WTC11 (cell line): ENCODE results near the gene NFXL1. TPM values are rescaled to one million over a fixed set of nuclear protein-coding genes. Genes with fewer than 3 reads are reported as not detected.

Experiments
- ATAC-seq: fragments of 200-7000 bp; cut with Tn5 transposase; 2 replicates; pipeline ENCODE4 v1.10.0; 2021; ENCODE audit warnings: mild to moderate bottlenecking, moderate library complexity
- CTCF ChIA-PET: fragments of 300-600 bp; sonication (Branson Sonifier 250); formaldehyde crosslinking; loops from one replicate; lab custom pipeline; 2021; ENCODE audit warnings: antibody characterized with exemption; lab: Charles Lee
- POLR2A ChIA-PET: fragments of 350-600 bp; sonication (Branson Sonifier 250); formaldehyde crosslinking; loops from one replicate; lab custom pipeline; 2021; ENCODE audit warnings: antibody characterized with exemption; lab: Charles Lee
- DNase-seq: peaks from one replicate; pipeline ENCODE4 v3.0.0; 2021; ENCODE audit warnings: low spot score
- H3K27ac Mint-ChIP-seq: 2 replicates; pipeline ENCODE4 v1.8.0; 2021; ENCODE audit warnings: mixed read lengths
- H3K27me3 Mint-ChIP-seq: 2 replicates; pipeline ENCODE4 v1.8.0; 2021; ENCODE audit warnings: low read depth, mild to moderate bottlenecking, moderate library complexity, mixed read lengths
- H3K36me3 Mint-ChIP-seq: 2 replicates; pipeline ENCODE4 v1.8.0; 2021; ENCODE audit warnings: mixed read lengths
- H3K4me1 Mint-ChIP-seq: 2 replicates; pipeline ENCODE4 v1.8.0; 2022; ENCODE audit warnings: mixed read lengths
- H3K4me3 Mint-ChIP-seq: 2 replicates; pipeline ENCODE4 v1.8.0; 2021; ENCODE audit warnings: mild to moderate bottlenecking, moderate library complexity, mixed read lengths
- H3K9me3 Mint-ChIP-seq: 2 replicates; pipeline ENCODE4 v1.8.0; 2021; ENCODE audit warnings: mixed read lengths
- EMX1 ChIP-seq: fragments of 250-450 bp; sonication (Bioruptor Pico); IDR thresholded peaks from 2 replicates; pipeline ENCODE4 v1.8.0; 2021; ENCODE audit warnings: mild to moderate bottlenecking
- FOXK1 ChIP-seq: sonication (generic); formaldehyde crosslinking; IDR thresholded peaks from 2 replicates; pipeline ENCODE4 v1.8.0; 2022; ENCODE audit warnings: mild to moderate bottlenecking, moderate library complexity, missing genetic modification reagents
- JAZF1 ChIP-seq: fragments of 250-450 bp; sonication (Bioruptor Pico); IDR thresholded peaks from 2 replicates; pipeline ENCODE4 v1.9.0; 2021; ENCODE audit warnings: moderate library complexity, mild to moderate bottlenecking, inconsistent platforms
- NFYB ChIP-seq: sonication (generic); formaldehyde crosslinking; conservative IDR thresholded peaks from 2 replicates; pipeline ENCODE4 v1.8.0; 2022; ENCODE audit warnings: low read depth, missing genetic modification reagents
- NR2C2 ChIP-seq: sonication (generic); formaldehyde crosslinking; IDR thresholded peaks from 2 replicates; pipeline ENCODE4 v1.8.0; 2022; ENCODE audit warnings: mild to moderate bottlenecking, missing genetic modification reagents
- NR3C1 ChIP-seq: sonication (generic); formaldehyde crosslinking; conservative IDR thresholded peaks from 2 replicates; pipeline ENCODE4 v1.8.1; 2023; ENCODE audit warnings: low read depth, mild to moderate bottlenecking, missing genetic modification reagents
- SMAD3 ChIP-seq: sonication (generic); formaldehyde crosslinking; IDR thresholded peaks from 2 replicates; pipeline ENCODE4 v1.8.0; 2022; ENCODE audit warnings: missing genetic modification reagents, mild to moderate bottlenecking, borderline replicate concordance
- SP1 ChIP-seq: sonication (generic); formaldehyde crosslinking; conservative IDR thresholded peaks from 2 replicates; pipeline ENCODE4 v1.8.1; 2022; ENCODE audit warnings: missing genetic modification reagents
- TP53 ChIP-seq: sonication (generic); formaldehyde crosslinking; IDR thresholded peaks from 2 replicates; pipeline ENCODE4 v1.8.1; 2023; ENCODE audit warnings: mild to moderate bottlenecking, missing genetic modification reagents
- ZNF121 ChIP-seq: sonication (generic); formaldehyde crosslinking; IDR thresholded peaks from 2 replicates; pipeline ENCODE4 v1.8.0; 2023; ENCODE audit warnings: missing genetic modification reagents
- ZNF263 ChIP-seq: sonication (generic); formaldehyde crosslinking; IDR thresholded peaks from 2 replicates; pipeline ENCODE4 v1.8.1; 2022; ENCODE audit warnings: low read depth, mild to moderate bottlenecking, moderate library complexity, missing genetic modification reagents
- ZNF317 ChIP-seq: sonication (generic); formaldehyde crosslinking; IDR thresholded peaks from 2 replicates; pipeline ENCODE4 v1.8.1; 2023; ENCODE audit warnings: low read depth, mild to moderate bottlenecking, moderate library complexity, missing genetic modification reagents, borderline replicate concordance
- ZNF396 ChIP-seq: fragments of 250-450 bp; sonication (Bioruptor Pico); IDR thresholded peaks from 2 replicates; pipeline ENCODE4 v1.8.0; 2021; ENCODE audit warnings: mild to moderate bottlenecking, moderate library complexity, borderline replicate concordance
- total RNA-seq: library from RNA; stranded (reverse); gene quantifications from 3 replicates; pipeline ENCODE4 v1.2.3, GENCODE V29; 2021
- TF ChIP-seq, protein P1 (sequence below): fragments of 250-450 bp; sonication (Bioruptor Pico); IDR thresholded peaks from 2 replicates; pipeline ENCODE4 v1.9.0; 2021; ENCODE audit warnings: mild to moderate bottlenecking, borderline replicate concordance
- TF ChIP-seq, protein P2 (sequence below): sonication (generic); formaldehyde crosslinking; IDR thresholded peaks from 2 replicates; pipeline ENCODE4 v1.8.1; 2023; ENCODE audit warnings: mild to moderate bottlenecking, moderate library complexity, missing genetic modification reagents
- TF ChIP-seq, protein P3 (sequence below): sonication (generic); formaldehyde crosslinking; IDR thresholded peaks from 2 replicates; pipeline ENCODE4 v1.8.1; 2022; ENCODE audit warnings: low read depth, missing genetic modification reagents, borderline replicate concordance
- TF ChIP-seq, protein P4 (sequence below): sonication (generic); formaldehyde crosslinking; IDR thresholded peaks from 2 replicates; pipeline ENCODE4 v1.8.0; 2022; ENCODE audit warnings: mild to moderate bottlenecking, missing genetic modification reagents
- TF ChIP-seq, protein P5 (sequence below): sonication (generic); formaldehyde crosslinking; IDR thresholded peaks from 2 replicates; pipeline ENCODE4 v1.8.0; 2022; ENCODE audit warnings: mild to moderate bottlenecking, missing genetic modification reagents
- TF ChIP-seq, protein P6 (sequence below): sonication (generic); formaldehyde crosslinking; IDR thresholded peaks from 2 replicates; pipeline ENCODE4 v1.8.0; 2023; ENCODE audit warnings: mild to moderate bottlenecking, missing genetic modification reagents

NFXL1 gene
- total RNA-seq, 1 experiment from 2014 or later, result 30.2 TPM

DNA sequence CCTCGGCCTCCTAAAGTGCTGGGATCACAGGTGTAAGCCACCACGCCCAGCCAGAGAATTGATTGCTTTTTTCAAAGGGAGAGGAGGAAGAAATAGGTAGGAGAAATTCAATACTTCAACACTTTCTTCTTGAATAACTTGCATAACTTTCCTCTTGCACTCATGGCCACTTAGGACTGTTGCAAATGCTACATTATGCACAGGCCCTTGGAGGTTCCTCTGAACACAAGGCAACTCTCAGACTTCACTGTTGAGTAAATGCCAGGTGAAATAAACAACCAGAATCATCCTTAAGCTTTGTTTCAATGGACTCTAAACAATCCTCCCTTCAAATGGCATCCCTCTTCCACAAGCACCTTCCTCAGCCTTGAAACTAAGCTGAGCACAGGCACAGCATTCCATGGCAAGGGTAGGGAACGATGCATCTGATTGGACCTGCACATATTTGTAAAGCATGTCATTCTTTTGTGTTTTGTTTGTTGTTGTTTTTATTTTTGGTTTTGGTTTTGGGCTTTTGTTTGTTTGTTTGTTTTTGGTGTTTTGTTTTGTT is 104.7 kb downstream of the NFXL1 start:
- H3K27me3 Mint-ChIP-seq, result no peaks in the 10 kb centered on the region
- no peaks in the 10 kb centered on the region for H3K36me3 Mint-ChIP-seq
- ATAC-seq (no peak), DNase-seq (no peak)
- H3K9me3 Mint-ChIP-seq, result no peaks in the 10 kb centered on the region
- POLR2A ChIA-PET, result no interaction called here
- TF ChIP-seq JAZF1, result no peak
- TF ChIP-seq NR2C2 (CRISPR knock-in tag), result no peak
- no peak for TF ChIP-seq ZNF396
- TF ChIP-seq, protein P1, sequence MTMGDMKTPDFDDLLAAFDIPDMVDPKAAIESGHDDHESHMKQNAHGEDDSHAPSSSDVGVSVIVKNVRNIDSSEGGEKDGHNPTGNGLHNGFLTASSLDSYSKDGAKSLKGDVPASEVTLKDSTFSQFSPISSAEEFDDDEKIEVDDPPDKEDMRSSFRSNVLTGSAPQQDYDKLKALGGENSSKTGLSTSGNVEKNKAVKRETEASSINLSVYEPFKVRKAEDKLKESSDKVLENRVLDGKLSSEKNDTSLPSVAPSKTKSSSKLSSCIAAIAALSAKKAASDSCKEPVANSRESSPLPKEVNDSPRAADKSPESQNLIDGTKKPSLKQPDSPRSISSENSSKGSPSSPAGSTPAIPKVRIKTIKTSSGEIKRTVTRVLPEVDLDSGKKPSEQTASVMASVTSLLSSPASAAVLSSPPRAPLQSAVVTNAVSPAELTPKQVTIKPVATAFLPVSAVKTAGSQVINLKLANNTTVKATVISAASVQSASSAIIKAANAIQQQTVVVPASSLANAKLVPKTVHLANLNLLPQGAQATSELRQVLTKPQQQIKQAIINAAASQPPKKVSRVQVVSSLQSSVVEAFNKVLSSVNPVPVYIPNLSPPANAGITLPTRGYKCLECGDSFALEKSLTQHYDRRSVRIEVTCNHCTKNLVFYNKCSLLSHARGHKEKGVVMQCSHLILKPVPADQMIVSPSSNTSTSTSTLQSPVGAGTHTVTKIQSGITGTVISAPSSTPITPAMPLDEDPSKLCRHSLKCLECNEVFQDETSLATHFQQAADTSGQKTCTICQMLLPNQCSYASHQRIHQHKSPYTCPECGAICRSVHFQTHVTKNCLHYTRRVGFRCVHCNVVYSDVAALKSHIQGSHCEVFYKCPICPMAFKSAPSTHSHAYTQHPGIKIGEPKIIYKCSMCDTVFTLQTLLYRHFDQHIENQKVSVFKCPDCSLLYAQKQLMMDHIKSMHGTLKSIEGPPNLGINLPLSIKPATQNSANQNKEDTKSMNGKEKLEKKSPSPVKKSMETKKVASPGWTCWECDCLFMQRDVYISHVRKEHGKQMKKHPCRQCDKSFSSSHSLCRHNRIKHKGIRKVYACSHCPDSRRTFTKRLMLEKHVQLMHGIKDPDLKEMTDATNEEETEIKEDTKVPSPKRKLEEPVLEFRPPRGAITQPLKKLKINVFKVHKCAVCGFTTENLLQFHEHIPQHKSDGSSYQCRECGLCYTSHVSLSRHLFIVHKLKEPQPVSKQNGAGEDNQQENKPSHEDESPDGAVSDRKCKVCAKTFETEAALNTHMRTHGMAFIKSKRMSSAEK (CRISPR knock-in tag), result no peak
- no peak for TF ChIP-seq FOXK1 (CRISPR knock-in tag)
- TF ChIP-seq NR3C1 (CRISPR knock-in tag), result no peak
- no peak for TF ChIP-seq ZNF263 (CRISPR knock-in tag)
- no peaks in the 10 kb centered on the region for H3K4me1 Mint-ChIP-seq
- no peak overlapping the region for H3K4me3 Mint-ChIP-seq
- CTCF ChIA-PET, result interaction anchor here (1.0 kb wide), 1 partner anchor 27 kb away, joined by 3 read pairs; no protein-coding TSS in a partner anchor
- no peak overlapping the region for H3K27ac Mint-ChIP-seq

DNA sequence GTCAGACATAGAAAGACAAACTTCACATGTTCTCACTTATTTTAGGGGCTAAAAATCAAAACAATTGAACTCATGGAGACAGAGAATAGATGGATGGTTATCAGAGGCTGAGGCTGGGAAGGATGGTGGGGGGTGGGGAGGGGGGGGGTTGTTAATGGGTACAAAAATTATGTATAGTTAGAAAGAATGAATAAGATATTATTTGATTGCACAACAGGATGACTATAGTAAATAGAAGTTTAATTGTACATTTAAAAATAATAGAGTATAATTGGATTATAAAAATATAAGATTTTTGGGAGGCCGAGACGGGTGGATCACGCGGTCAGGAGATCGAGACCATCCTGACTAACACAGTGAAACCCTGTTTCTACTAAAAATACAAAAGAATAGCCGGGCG is 109.8 kb downstream of the NFXL1 start:
- ChIA-PET CTCF (no interaction called here), POLR2A (no interaction called here)
- Mint-ChIP-seq H3K4me1 (no peaks in the 10 kb centered on the region), H3K27me3 (no peaks in the 10 kb centered on the region), H3K4me3 (no peak overlapping the region), H3K36me3 (no peaks in the 10 kb centered on the region), H3K9me3 (peaks cover 12% of the 10 kb centered on the region), H3K27ac (no peak overlapping the region)
- ATAC-seq (no peak), DNase-seq (no peak)
- TF ChIP-seq ZNF121, result no peak
- TF ChIP-seq, protein P2, sequence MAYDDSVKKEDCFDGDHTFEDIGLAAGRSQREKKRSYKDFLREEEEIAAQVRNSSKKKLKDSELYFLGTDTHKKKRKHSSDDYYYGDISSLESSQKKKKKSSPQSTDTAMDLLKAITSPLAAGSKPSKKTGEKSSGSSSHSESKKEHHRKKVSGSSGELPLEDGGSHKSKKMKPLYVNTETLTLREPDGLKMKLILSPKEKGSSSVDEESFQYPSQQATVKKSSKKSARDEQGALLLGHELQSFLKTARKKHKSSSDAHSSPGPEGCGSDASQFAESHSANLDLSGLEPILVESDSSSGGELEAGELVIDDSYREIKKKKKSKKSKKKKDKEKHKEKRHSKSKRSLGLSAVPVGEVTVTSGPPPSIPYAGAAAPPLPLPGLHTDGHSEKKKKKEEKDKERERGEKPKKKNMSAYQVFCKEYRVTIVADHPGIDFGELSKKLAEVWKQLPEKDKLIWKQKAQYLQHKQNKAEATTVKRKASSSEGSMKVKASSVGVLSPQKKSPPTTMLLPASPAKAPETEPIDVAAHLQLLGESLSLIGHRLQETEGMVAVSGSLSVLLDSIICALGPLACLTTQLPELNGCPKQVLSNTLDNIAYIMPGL (CRISPR knock-in tag), result no peak
- no peak for TF ChIP-seq TP53 (CRISPR knock-in tag)
- TF ChIP-seq, protein P3, sequence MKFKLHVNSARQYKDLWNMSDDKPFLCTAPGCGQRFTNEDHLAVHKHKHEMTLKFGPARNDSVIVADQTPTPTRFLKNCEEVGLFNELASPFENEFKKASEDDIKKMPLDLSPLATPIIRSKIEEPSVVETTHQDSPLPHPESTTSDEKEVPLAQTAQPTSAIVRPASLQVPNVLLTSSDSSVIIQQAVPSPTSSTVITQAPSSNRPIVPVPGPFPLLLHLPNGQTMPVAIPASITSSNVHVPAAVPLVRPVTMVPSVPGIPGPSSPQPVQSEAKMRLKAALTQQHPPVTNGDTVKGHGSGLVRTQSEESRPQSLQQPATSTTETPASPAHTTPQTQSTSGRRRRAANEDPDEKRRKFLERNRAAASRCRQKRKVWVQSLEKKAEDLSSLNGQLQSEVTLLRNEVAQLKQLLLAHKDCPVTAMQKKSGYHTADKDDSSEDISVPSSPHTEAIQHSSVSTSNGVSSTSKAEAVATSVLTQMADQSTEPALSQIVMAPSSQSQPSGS (CRISPR knock-in tag), result no peak
- TF ChIP-seq NFYB (CRISPR knock-in tag), result no peak
- TF ChIP-seq, protein P4, sequence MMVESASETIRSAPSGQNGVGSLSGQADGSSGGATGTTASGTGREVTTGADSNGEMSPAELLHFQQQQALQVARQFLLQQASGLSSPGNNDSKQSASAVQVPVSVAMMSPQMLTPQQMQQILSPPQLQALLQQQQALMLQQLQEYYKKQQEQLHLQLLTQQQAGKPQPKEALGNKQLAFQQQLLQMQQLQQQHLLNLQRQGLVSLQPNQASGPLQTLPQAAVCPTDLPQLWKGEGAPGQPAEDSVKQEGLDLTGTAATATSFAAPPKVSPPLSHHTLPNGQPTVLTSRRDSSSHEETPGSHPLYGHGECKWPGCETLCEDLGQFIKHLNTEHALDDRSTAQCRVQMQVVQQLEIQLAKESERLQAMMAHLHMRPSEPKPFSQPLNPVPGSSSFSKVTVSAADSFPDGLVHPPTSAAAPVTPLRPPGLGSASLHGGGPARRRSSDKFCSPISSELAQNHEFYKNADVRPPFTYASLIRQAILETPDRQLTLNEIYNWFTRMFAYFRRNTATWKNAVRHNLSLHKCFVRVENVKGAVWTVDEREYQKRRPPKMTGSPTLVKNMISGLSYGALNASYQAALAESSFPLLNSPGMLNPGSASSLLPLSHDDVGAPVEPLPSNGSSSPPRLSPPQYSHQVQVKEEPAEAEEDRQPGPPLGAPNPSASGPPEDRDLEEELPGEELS (CRISPR knock-in tag), result no peak
- no peak for TF ChIP-seq JAZF1
- no peak for TF ChIP-seq ZNF317 (CRISPR knock-in tag)
- no peak for TF ChIP-seq ZNF263 (CRISPR knock-in tag)
- TF ChIP-seq ZNF396, result no peak
- TF ChIP-seq EMX1 (CRISPR knock-in tag), result no peak
- no peak for TF ChIP-seq SP1 (CRISPR knock-in tag)
- TF ChIP-seq, protein P5, sequence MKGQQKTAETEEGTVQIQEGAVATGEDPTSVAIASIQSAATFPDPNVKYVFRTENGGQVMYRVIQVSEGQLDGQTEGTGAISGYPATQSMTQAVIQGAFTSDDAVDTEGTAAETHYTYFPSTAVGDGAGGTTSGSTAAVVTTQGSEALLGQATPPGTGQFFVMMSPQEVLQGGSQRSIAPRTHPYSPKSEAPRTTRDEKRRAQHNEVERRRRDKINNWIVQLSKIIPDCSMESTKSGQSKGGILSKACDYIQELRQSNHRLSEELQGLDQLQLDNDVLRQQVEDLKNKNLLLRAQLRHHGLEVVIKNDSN (CRISPR knock-in tag), result no peak
- TF ChIP-seq, protein P6, sequence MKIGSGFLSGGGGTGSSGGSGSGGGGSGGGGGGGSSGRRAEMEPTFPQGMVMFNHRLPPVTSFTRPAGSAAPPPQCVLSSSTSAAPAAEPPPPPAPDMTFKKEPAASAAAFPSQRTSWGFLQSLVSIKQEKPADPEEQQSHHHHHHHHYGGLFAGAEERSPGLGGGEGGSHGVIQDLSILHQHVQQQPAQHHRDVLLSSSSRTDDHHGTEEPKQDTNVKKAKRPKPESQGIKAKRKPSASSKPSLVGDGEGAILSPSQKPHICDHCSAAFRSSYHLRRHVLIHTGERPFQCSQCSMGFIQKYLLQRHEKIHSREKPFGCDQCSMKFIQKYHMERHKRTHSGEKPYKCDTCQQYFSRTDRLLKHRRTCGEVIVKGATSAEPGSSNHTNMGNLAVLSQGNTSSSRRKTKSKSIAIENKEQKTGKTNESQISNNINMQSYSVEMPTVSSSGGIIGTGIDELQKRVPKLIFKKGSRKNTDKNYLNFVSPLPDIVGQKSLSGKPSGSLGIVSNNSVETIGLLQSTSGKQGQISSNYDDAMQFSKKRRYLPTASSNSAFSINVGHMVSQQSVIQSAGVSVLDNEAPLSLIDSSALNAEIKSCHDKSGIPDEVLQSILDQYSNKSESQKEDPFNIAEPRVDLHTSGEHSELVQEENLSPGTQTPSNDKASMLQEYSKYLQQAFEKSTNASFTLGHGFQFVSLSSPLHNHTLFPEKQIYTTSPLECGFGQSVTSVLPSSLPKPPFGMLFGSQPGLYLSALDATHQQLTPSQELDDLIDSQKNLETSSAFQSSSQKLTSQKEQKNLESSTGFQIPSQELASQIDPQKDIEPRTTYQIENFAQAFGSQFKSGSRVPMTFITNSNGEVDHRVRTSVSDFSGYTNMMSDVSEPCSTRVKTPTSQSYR (CRISPR knock-in tag), result no peak
- TF ChIP-seq SMAD3 (CRISPR knock-in tag), result no peak
